ENCODE results near the gene CPNE6.

Gene CPNE6

GRCh38 chr14:24051789-24052655 lies 19.3 kb upstream of the CPNE6 start, which contains the start of gene CARMIL3:
Gene CARMIL3, plus strand, starts transcription at chr14:24052009. Its CDS starts 145 bp downstream, at chr14:24052154.
- TF ChIP-seq CTCF (IDR thresholded peaks at IDR 0.05; ENCODE audit: insufficient read depth, low read length, poor library complexity, severe bottlenecking), result no peak
- H3K36me3 ChIP-seq (ENCODE audit: control insufficient read depth, insufficient read depth, low read length), result no peaks in the 10 kb centered on the region
- H3K4me3 ChIP-seq (replicated peaks; ENCODE audit: low read depth, low read length), result peak within 1 kb of the TSS; percentile 78
- no peaks in the 10 kb centered on the region; the same call in 1 of the 2 replicates for H3K27me3 ChIP-seq (replicated peaks; ENCODE audit: control insufficient read depth, insufficient read depth, low read length)
- peak; percentile 82 for DNase-seq (ENCODE audit: extremely low read depth, insufficient read length)

GRCh38 chr14:24052656-24053547 lies 18.5 kb upstream of the CPNE6 start:
- DNase-seq (ENCODE audit: extremely low read depth, insufficient read length), result no peak

GRCh38 chr14:24053548-24054323 lies 17.6 kb upstream of the CPNE6 start:
- Histone ChIP-seq H3K27me3 (replicated peaks; ENCODE audit: control insufficient read depth, insufficient read depth, low read length) (no peaks in the 10 kb centered on the region; the same call in 1 of the 2 replicates), H3K36me3 (ENCODE audit: control insufficient read depth, insufficient read depth, low read length) (no peaks in the 10 kb centered on the region), H3K4me3 (replicated peaks; ENCODE audit: low read depth, low read length) (no peak overlapping the region)
- DNase-seq (ENCODE audit: extremely low read depth, insufficient read length), result no peak
- TF ChIP-seq CTCF (IDR thresholded peaks at IDR 0.05; ENCODE audit: insufficient read depth, low read length, poor library complexity, severe bottlenecking), result no peak

More at GRCh38 chr14:24052656-24053547, 18.5 kb upstream of the CPNE6 start:
- TF ChIP-seq CTCF (IDR thresholded peaks at IDR 0.05; ENCODE audit: insufficient read depth, low read length, poor library complexity, severe bottlenecking), result no peak
- no peaks in the 10 kb centered on the region; the same call in 1 of the 2 replicates for H3K27me3 ChIP-seq (replicated peaks; ENCODE audit: control insufficient read depth, insufficient read depth, low read length)
- H3K36me3 ChIP-seq (ENCODE audit: control insufficient read depth, insufficient read depth, low read length), result no peaks in the 10 kb centered on the region
- H3K4me3 ChIP-seq (replicated peaks; ENCODE audit: low read depth, low read length), result peak overlapping the region; percentile 78

GRCh38 chr14:24054324-24054641 lies 17.1 kb upstream of the CPNE6 start:
- Histone ChIP-seq H3K36me3 (ENCODE audit: control insufficient read depth, insufficient read depth, low read length) (no peaks in the 10 kb centered on the region), H3K4me3 (replicated peaks; ENCODE audit: low read depth, low read length) (no peak overlapping the region), H3K27me3 (replicated peaks; ENCODE audit: control insufficient read depth, insufficient read depth, low read length) (no peaks in the 10 kb centered on the region; the same call in 1 of the 2 replicates)
- no peak for DNase-seq (ENCODE audit: extremely low read depth, insufficient read length)
- no peak for TF ChIP-seq CTCF (IDR thresholded peaks at IDR 0.05; ENCODE audit: insufficient read depth, low read length, poor library complexity, severe bottlenecking)

GRCh38 chr14:24054646-24055045 lies 16.7 kb upstream of the CPNE6 start:
- Histone ChIP-seq H3K36me3 (ENCODE audit: control insufficient read depth, insufficient read depth, low read length) (no peaks in the 10 kb centered on the region), H3K27me3 (replicated peaks; ENCODE audit: control insufficient read depth, insufficient read depth, low read length) (no peaks in the 10 kb centered on the region; the same call in 1 of the 2 replicates), H3K4me3 (replicated peaks; ENCODE audit: low read depth, low read length) (no peak overlapping the region)
- no peak for TF ChIP-seq CTCF (IDR thresholded peaks at IDR 0.05; ENCODE audit: insufficient read depth, low read length, poor library complexity, severe bottlenecking)
- no peak for DNase-seq (ENCODE audit: extremely low read depth, insufficient read length)
